Kidney (tissue), 22 donors: ENCODE results near the gene L1CAM. TPM values are rescaled to one million over a fixed set of nuclear protein-coding genes. Genes with fewer than 3 reads are reported as not detected.

ENCODE experiments used
- DNase-seq, 5 donors: peaks; one replicate each; pipeline ENCODE4 v3.0.0-alpha.2; 2013 to 2020
- FAIRE-seq: peaks from 2 replicates; lab custom pipeline; 2012; peaks lifted over from hg19 to GRCh38; lab: Jason Lieb, UNC
- H3K27ac ChIP-seq, 2 donors: one replicate each; pipeline ENCODE4 v1.7.0; 2013; ENCODE audit warnings: low read depth in 2 of 2, low read length in 2 of 2, inconsistent platforms in 1 of 2
- H3K27me3 ChIP-seq: one replicate; pipeline ENCODE4 v1.7.1; 2013; ENCODE audit warnings: low read length, inconsistent platforms; ENCODE audit not compliant: control insufficient read depth, insufficient read depth
- H3K36me3 ChIP-seq, 3 donors: one replicate each; pipeline versions ENCODE4 v1.7.0 to v1.7.1; 2013; ENCODE audit warnings: low read length in 3 of 3, control low read depth in 1 of 3, inconsistent platforms in 1 of 3; ENCODE audit not compliant: insufficient read depth in 3 of 3, control insufficient read depth in 2 of 3
- H3K4me1 ChIP-seq, 3 donors: one replicate each; pipeline versions ENCODE4 v1.7.0 to v1.7.1; 2013; ENCODE audit warnings: low read length in 3 of 3, inconsistent platforms in 1 of 3, low read depth in 1 of 3; ENCODE audit not compliant: control insufficient read depth in 2 of 3, insufficient read depth in 2 of 3
- H3K4me3 ChIP-seq, 3 donors: one replicate each; pipeline versions ENCODE4 v1.7.0 to v1.8.1; 2013; ENCODE audit warnings: low read length in 3 of 3, control low read depth in 1 of 3, inconsistent platforms in 1 of 3
- H3K9ac ChIP-seq, 3 donors: one replicate each; pipeline versions ENCODE4 v1.7.0 to v1.7.1; 2013; ENCODE audit warnings: low read length in 3 of 3, control low read depth in 1 of 3, inconsistent platforms in 1 of 3
- H3K9me3 ChIP-seq, 3 donors: one replicate each; pipeline versions ENCODE4 v1.7.0 to v1.7.1; 2013; ENCODE audit warnings: low read length in 3 of 3, control low read depth in 1 of 3, inconsistent platforms in 1 of 3; ENCODE audit not compliant: control insufficient read depth in 2 of 3, insufficient read depth in 1 of 3
- CTCF ChIP-seq: IDR thresholded peaks from 3 replicates; pipeline ENCODE4 v1.5.1; 2012; ENCODE audit warnings: mild to moderate bottlenecking, moderate library complexity, borderline replicate concordance; ENCODE audit not compliant: insufficient read depth; ENCODE audit errors: extremely low read depth
- intact Hi-C: fragments of 100-400 bp; cut with DNase I; formaldehyde crosslinking; loops from one replicate; pipeline ENCODE4 v1.11.1; 2022
- long read RNA-seq, 10 donors: library from polyadenylated mRNA in 1 of 10; unstranded in 1 of 10; transcript quantifications; one replicate each; pipeline ENCODE4 v2.0.0 and lab custom pipeline, GENCODE V29; 2021 to 2026
- polyA plus RNA-seq: library from polyadenylated mRNA; stranded (reverse); fragments of 350-450 nt; fragmentation: Illumina TruSeq; extraction: RNeasy Lipid Tissue Mini Kit (QIAGEN cat#74804); gene quantifications from one replicate; pipeline ENCODE4 v1.2.3, GENCODE V29; 2014; ENCODE audit warnings: low read depth, low replicate concordance; ENCODE audit not compliant: insufficient read depth
- total RNA-seq: library from RNA; stranded (reverse); fragmentation: NEBNext Ultra II Directional; extraction: Animal tissue kit (Norgen Biotek cat#: 25700); gene quantifications from one replicate; pipeline ENCODE4 v1.2.1, GENCODE V29; 2021
- donor health status: control.
- donor health status: control.
- donor health status: control.
- donor health status: control.
- donor health status: control.
- donor health status: DM: yes; HTN: yes; CAD: no.
- donor health status: Normal renal cell carcinoma (clear cell type).

L1CAM gene
- 71.9 TPM for total RNA-seq
- polyA plus RNA-seq: 26.1 TPM
- long read RNA-seq, donor 1, full-length matches to known transcripts: 1 of 1 reads
- long read RNA-seq, donor 1, partial matches to known transcripts: 0 of 1 reads
- long read RNA-seq, donor 1, other reads (novel, unspliced or antisense): 0 of 1 reads
- long read RNA-seq, donor 2, full-length matches to known transcripts: 4 of 4 reads
- long read RNA-seq, donor 2, partial matches to known transcripts: 0 of 4 reads
- long read RNA-seq, donor 2, other reads (novel, unspliced or antisense): 0 of 4 reads
- long read RNA-seq, donor 3, full-length matches to known transcripts: 2 of 2 reads
- long read RNA-seq, donor 3, partial matches to known transcripts: 0 of 2 reads
- long read RNA-seq, donor 3, other reads (novel, unspliced or antisense): 0 of 2 reads
- long read RNA-seq, donor 4, full-length matches to known transcripts: 6 of 6 reads
- long read RNA-seq, donor 4, partial matches to known transcripts: 0 of 6 reads
- long read RNA-seq, donor 4, other reads (novel, unspliced or antisense): 0 of 6 reads
- long read RNA-seq, donor 5: 0 reads
- long read RNA-seq, donor 6: 0 reads
- long read RNA-seq, donor 7, full-length matches to known transcripts: 5 of 34 reads
- long read RNA-seq, donor 7, partial matches to known transcripts: 21 of 34 reads
- long read RNA-seq, donor 7, other reads (novel, unspliced or antisense): 8 of 34 reads
- long read RNA-seq, donor 8, full-length matches to known transcripts: 1 of 1 reads
- long read RNA-seq, donor 8, partial matches to known transcripts: 0 of 1 reads
- long read RNA-seq, donor 8, other reads (novel, unspliced or antisense): 0 of 1 reads
- long read RNA-seq, donor 9: 0 reads
- long read RNA-seq, donor 10, full-length matches to known transcripts: 2 of 2 reads
- long read RNA-seq, donor 10, partial matches to known transcripts: 0 of 2 reads
- long read RNA-seq, donor 10, other reads (novel, unspliced or antisense): 0 of 2 reads

GRCh38 chrX:153885968-153886903, at the start of gene L1CAM:
TSS of gene L1CAM (minus strand) at chrX:153886173. CDS start at chrX:153875836, 10,337 bp downstream.
- TF ChIP-seq CTCF: no peak
- Histone ChIP-seq H3K27ac (peak within 1 kb of the TSS in 1 of 2 donors; percentile 47), H3K9me3 (no peaks in the 10 kb centered on the region), H3K9ac (no peak within 1 kb of the TSS), H3K27me3 (peaks cover 8% of the 10 kb centered on the region), H3K4me1 (peaks cover 0 to 2% (median 0%) of the 10 kb centered on the region in 3 donors), H3K36me3 (no peaks in the 10 kb centered on the region), H3K4me3 (no peak within 1 kb of the TSS)
- DNase-seq: peak in 2 of 5 donors; percentile 45 to 68
- intact Hi-C loops: no loop called here
- no peak for FAIRE-seq

GRCh38 chrX:153935326-153935851, 49.4 kb upstream of the L1CAM start:
- no peak overlapping the region for H3K27ac ChIP-seq
- H3K27me3 ChIP-seq: no peaks in the 10 kb centered on the region
- H3K4me3 ChIP-seq: no peak overlapping the region
- no peaks in the 10 kb centered on the region for H3K36me3 ChIP-seq
- DNase-seq (peak in 2 of 5 donors; percentile 60 to 71), FAIRE-seq (no peak)
- no peak for TF ChIP-seq CTCF
- H3K9me3 ChIP-seq: no peaks in the 10 kb centered on the region
- intact Hi-C loops: no loop called here
- peaks cover 0 to 2% (median 0%) of the 10 kb centered on the region in 3 donors for H3K4me1 ChIP-seq
- H3K9ac ChIP-seq: no peak overlapping the region

- Histone ChIP-seq H3K27ac (no peak within 1 kb of the TSS), H3K36me3 (peaks cover 0 to 1% (median 0%) of the 10 kb centered on the region in 3 donors), H3K9me3 (no peaks in the 10 kb centered on the region), H3K4me3 (peak within 1 kb of the TSS; percentile 57 to 72 (median 60)), H3K4me1 (peaks cover 0 to 2% (median 0%) of the 10 kb centered on the region in 3 donors), H3K27me3 (no peaks in the 10 kb centered on the region), H3K9ac (peak within 1 kb of the TSS in 1 of 3 donors; percentile 51)
- intact Hi-C loops: no loop called here
- DNase-seq: peak; percentile 78 to 93 (median 83)
- no peak for FAIRE-seq
- TF ChIP-seq CTCF: no peak
Measured at GRCh38 chrX:153934762-153935325, 48.9 kb upstream of the L1CAM start, which contains the start of gene NAA10. TSS of gene NAA10 (minus strand) at chrX:153935037. CDS start at chrX:153934904, 133 bp downstream.
